ENCODE measurements around the gene RNF157. TPM values are rescaled to one million over a fixed set of nuclear protein-coding genes. Genes with fewer than 3 reads are reported as not detected.
A peak's percentile ranks its signal among the peaks of the same experiment; 100 is the strongest.

Gene RNF157
- total and polyA plus RNA-seq, 10 of the 15 experiments (the other 5 are each of a cell fraction or from before 2014, with no cell fraction given): 1.4 to 15.9 (median 9.6) TPM

DNA sequence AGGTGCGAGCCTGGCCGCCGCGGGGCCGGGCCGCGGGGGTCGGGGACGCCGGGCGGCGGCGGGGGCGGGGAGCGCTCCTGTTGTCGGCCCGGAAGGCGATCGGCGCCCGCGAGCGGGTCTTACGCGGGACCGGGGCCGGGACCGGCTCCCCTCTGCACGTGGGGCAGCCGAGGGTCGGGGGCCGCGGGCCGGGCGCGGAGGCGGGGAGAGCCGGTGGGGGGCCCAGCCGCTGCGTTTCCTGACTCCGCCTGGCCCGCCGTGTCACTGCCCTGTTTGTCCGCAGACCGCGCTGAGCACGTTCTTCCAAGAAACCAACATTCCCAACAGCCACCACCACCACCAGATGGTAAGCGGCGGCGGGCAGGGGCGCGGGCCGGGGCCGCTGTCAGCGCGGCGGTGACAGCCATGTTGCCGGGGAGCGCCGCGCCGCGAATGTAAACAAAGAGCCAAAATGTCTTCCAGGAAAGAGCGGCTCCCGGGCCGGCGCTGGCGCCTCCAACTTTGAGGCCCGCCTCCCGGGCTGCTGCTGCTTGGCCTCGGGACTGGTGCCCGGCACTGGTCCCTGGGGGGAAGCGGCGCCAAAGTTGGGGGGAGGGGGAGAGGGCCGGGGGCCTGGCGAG is 25.4 kb upstream of the RNF157 start (continued):
- TF ChIP-seq, protein P1, sequence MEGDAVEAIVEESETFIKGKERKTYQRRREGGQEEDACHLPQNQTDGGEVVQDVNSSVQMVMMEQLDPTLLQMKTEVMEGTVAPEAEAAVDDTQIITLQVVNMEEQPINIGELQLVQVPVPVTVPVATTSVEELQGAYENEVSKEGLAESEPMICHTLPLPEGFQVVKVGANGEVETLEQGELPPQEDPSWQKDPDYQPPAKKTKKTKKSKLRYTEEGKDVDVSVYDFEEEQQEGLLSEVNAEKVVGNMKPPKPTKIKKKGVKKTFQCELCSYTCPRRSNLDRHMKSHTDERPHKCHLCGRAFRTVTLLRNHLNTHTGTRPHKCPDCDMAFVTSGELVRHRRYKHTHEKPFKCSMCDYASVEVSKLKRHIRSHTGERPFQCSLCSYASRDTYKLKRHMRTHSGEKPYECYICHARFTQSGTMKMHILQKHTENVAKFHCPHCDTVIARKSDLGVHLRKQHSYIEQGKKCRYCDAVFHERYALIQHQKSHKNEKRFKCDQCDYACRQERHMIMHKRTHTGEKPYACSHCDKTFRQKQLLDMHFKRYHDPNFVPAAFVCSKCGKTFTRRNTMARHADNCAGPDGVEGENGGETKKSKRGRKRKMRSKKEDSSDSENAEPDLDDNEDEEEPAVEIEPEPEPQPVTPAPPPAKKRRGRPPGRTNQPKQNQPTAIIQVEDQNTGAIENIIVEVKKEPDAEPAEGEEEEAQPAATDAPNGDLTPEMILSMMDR (IDR thresholded peaks at IDR 0.05 in 2 of 3, conservative IDR thresholded peaks at IDR 0.05 in 1 of 3; ENCODE audit: control insufficient read depth in 2 of 3, extremely low read depth in 1 of 3, insufficient read depth in 1 of 3, low read depth in 3 of 3, low read length in 3 of 3): no peak
- TF ChIP-seq, protein P2, sequence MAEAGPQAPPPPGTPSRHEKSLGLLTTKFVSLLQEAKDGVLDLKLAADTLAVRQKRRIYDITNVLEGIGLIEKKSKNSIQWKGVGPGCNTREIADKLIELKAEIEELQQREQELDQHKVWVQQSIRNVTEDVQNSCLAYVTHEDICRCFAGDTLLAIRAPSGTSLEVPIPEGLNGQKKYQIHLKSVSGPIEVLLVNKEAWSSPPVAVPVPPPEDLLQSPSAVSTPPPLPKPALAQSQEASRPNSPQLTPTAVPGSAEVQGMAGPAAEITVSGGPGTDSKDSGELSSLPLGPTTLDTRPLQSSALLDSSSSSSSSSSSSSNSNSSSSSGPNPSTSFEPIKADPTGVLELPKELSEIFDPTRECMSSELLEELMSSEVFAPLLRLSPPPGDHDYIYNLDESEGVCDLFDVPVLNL (IDR thresholded peaks at IDR 0.05; ENCODE audit: low read depth, low read length): no peak
- TF ChIP-seq, protein P3, sequence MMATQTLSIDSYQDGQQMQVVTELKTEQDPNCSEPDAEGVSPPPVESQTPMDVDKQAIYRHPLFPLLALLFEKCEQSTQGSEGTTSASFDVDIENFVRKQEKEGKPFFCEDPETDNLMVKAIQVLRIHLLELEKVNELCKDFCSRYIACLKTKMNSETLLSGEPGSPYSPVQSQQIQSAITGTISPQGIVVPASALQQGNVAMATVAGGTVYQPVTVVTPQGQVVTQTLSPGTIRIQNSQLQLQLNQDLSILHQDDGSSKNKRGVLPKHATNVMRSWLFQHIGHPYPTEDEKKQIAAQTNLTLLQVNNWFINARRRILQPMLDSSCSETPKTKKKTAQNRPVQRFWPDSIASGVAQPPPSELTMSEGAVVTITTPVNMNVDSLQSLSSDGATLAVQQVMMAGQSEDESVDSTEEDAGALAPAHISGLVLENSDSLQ (IDR thresholded peaks at IDR 0.05): peak; percentile 40; the same call in 1 of the 2 replicates
- TF ChIP-seq GATAD2B (conservative IDR thresholded peaks at IDR 0.05; ENCODE audit: low read depth) (0 out of 2 replicates have a peak, but pooled peaks have one; percentile 40), ZNF622 (IDR thresholded peaks at IDR 0.05) (no peak), POLR2A (IDR thresholded peaks at IDR 0.05; ENCODE audit: low read depth, low read length) (peak; percentile 48), TCF7 (IDR thresholded peaks at IDR 0.05; ENCODE audit: borderline replicate concordance) (no peak), CBFB (IDR thresholded peaks at IDR 0.05; ENCODE audit: low read depth) (no peak), MEF2A (IDR thresholded peaks at IDR 0.05; ENCODE audit: insufficient read depth, low read depth, low read length) (no peak), LARP7 (IDR thresholded peaks at IDR 0.05) (peak; percentile 76), TAF1 (IDR thresholded peaks at IDR 0.05; ENCODE audit: borderline replicate concordance, low read depth, low read length) (no peak), PML (IDR thresholded peaks at IDR 0.05; ENCODE audit: low read length) (no peak), BACH1 (IDR thresholded peaks at IDR 0.05; ENCODE audit: borderline replicate concordance) (peak; percentile 45; the same call in 1 of the 2 replicates), KLF5 (IDR thresholded peaks at IDR 0.05; ENCODE audit: partially characterized antibody) (no peak), ZZZ3 (IDR thresholded peaks at IDR 0.05; ENCODE audit: control insufficient read depth, insufficient read length, low read depth) (no peak), IKZF2 (IDR thresholded peaks at IDR 0.05) (no peak), CREB1 (IDR thresholded peaks at IDR 0.05; ENCODE audit: low read depth) (no peak), NBN (IDR thresholded peaks at IDR 0.05) (no peak)
- TF ChIP-seq, protein P4, sequence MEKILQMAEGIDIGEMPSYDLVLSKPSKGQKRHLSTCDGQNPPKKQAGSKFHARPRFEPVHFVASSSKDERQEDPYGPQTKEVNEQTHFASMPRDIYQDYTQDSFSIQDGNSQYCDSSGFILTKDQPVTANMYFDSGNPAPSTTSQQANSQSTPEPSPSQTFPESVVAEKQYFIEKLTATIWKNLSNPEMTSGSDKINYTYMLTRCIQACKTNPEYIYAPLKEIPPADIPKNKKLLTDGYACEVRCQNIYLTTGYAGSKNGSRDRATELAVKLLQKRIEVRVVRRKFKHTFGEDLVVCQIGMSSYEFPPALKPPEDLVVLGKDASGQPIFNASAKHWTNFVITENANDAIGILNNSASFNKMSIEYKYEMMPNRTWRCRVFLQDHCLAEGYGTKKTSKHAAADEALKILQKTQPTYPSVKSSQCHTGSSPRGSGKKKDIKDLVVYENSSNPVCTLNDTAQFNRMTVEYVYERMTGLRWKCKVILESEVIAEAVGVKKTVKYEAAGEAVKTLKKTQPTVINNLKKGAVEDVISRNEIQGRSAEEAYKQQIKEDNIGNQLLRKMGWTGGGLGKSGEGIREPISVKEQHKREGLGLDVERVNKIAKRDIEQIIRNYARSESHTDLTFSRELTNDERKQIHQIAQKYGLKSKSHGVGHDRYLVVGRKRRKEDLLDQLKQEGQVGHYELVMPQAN (conservative IDR thresholded peaks at IDR 0.05): peak; percentile 82
- TF ChIP-seq, protein P5, sequence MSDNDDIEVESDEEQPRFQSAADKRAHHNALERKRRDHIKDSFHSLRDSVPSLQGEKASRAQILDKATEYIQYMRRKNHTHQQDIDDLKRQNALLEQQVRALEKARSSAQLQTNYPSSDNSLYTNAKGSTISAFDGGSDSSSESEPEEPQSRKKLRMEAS (IDR thresholded peaks at IDR 0.05; ENCODE audit: low read depth, low read length): peak; percentile 70
- TF ChIP-seq, protein P6, sequence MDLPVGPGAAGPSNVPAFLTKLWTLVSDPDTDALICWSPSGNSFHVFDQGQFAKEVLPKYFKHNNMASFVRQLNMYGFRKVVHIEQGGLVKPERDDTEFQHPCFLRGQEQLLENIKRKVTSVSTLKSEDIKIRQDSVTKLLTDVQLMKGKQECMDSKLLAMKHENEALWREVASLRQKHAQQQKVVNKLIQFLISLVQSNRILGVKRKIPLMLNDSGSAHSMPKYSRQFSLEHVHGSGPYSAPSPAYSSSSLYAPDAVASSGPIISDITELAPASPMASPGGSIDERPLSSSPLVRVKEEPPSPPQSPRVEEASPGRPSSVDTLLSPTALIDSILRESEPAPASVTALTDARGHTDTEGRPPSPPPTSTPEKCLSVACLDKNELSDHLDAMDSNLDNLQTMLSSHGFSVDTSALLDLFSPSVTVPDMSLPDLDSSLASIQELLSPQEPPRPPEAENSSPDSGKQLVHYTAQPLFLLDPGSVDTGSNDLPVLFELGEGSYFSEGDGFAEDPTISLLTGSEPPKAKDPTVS (IDR thresholded peaks at IDR 0.05; ENCODE audit: low read depth, low read length): no peak

Measured in GM12878 (cell line).